Esophagus muscularis mucosa (tissue), 4 donors: ENCODE data around the gene USP24. TPM values are rescaled to one million over a fixed set of nuclear protein-coding genes. Genes with fewer than 3 reads are reported as not detected.
A peak's percentile ranks its signal among the peaks of the same experiment; 100 is the strongest.
"Not testable (repeated sequence)": the region's sequence is repeated elsewhere in the genome, so short reads cannot be mapped to it uniquely, and the experiment has no call there.

ENCODE experiments used
- DNase-seq: peaks from one replicate; pipeline ENCODE4 v3.0.0-alpha.2; 2017; ENCODE audit errors: extremely low spot score
- H3K27ac ChIP-seq, 4 donors: fragments of 200-600 bp; sonication (generic); replicated peaks in 1 of 4; 1 replicate in 3 of 4; 2 replicates in 1 of 4; pipeline ENCODE4 v1.5.1; 2016 to 2019; ENCODE audit warnings: mild to moderate bottlenecking in 1 of 4
- H3K27me3 ChIP-seq, 4 donors: fragments of 200-600 bp; sonication (generic); one replicate each; pipeline versions ENCODE4 v1.5.1 to v1.6.0; 2016 to 2019
- H3K36me3 ChIP-seq, 4 donors: fragments of 200-600 bp; sonication (generic); one replicate each; pipeline ENCODE4 v1.5.1; 2016 to 2019
- H3K4me1 ChIP-seq, 4 donors: fragments of 200-600 bp; sonication (generic); one replicate each; pipeline ENCODE4 v1.5.1; 2016 to 2019
- H3K4me3 ChIP-seq, 4 donors: fragments of 200-600 bp; sonication (generic); 1 replicate in 2 of 4; 2 replicates in 2 of 4; pipeline ENCODE4 v1.5.1; 2016 to 2019; ENCODE audit warnings: mild to moderate bottlenecking in 4 of 4, moderate library complexity in 1 of 4
- H3K9me3 ChIP-seq, 4 donors: fragments of 200-600 bp; sonication (generic); 1 replicate in 3 of 4; 2 replicates in 1 of 4; pipeline ENCODE4 v1.5.1; 2016 to 2019
- CTCF ChIP-seq, 3 experiments: fragments of 200-600 bp in 2 of 3; fragments of 450-650 bp in 1 of 3; sonication (generic) in 2 of 3; IDR thresholded peaks; one replicate each; pipeline ENCODE4 v1.5.1; 2017 to 2019; ENCODE audit warnings: antibody characterized with exemption in 3 of 3, mild to moderate bottlenecking in 2 of 3, moderate library complexity in 1 of 3
- EP300 ChIP-seq: sonication (generic); formaldehyde crosslinking; IDR thresholded peaks from one replicate; pipeline ENCODE4 v1.6.1; 2017; ENCODE audit warnings: antibody characterized with exemption
- POLR2A ChIP-seq: fragments of 450-650 bp; IDR thresholded peaks from one replicate; pipeline ENCODE4 v1.6.1; 2017; ENCODE audit warnings: antibody characterized with exemption, moderate library complexity, mild to moderate bottlenecking, low read depth
- POLR2AphosphoS5 ChIP-seq, 2 donors: sonication (generic); formaldehyde crosslinking; IDR thresholded peaks; one replicate each; pipeline ENCODE4 v1.6.1; 2017; ENCODE audit warnings: antibody characterized with exemption in 2 of 2
- WGBS: methylation state at CpG from one replicate; pipeline ENCODE4 v1.1.5; 2018; 5-methylcytosine and 5-hydroxymethylcytosine counted together
- intact Hi-C: fragments of 100-400 bp; cut with DNase I; formaldehyde crosslinking; loops from one replicate; pipeline ENCODE4 v1.15.1; 2023
- total RNA-seq, 4 donors: library from RNA; depleted of rRNA; stranded (reverse); fragments of >200 nt; gene quantifications; one replicate each; pipeline versions ENCODE4 v1.1.0 to v1.2.1, GENCODE V29; 2016

Gene USP24
- total RNA-seq, 4 donors from 2014 or later = 28.3 to 45.3 (median 37.7) TPM

- Histone ChIP-seq H3K27ac (no peak overlapping the region), H3K4me1 (peaks cover 0 to 19% (median 14%) of the 10 kb centered on the region in 4 donors), H3K27me3 (no peaks in the 10 kb centered on the region), H3K9me3 (peaks cover 0 to 8% (median 4%) of the 10 kb centered on the region in 4 donors), H3K36me3 (no peaks in the 10 kb centered on the region), H3K4me3 (no peak overlapping the region)
- no peak for DNase-seq
- intact Hi-C loops = no loop called here
- no peak for TF ChIP-seq CTCF (IDR thresholded peaks at IDR 0.05)
- TF ChIP-seq POLR2A = no peak
- TF ChIP-seq POLR2AphosphoS5 (IDR thresholded peaks at IDR 0.05) = no peak
- no peak for TF ChIP-seq EP300
- WGBS = 93% methylated on average over 3 of the region's 3 CpGs
These were observed 16.6 kb upstream of the USP24 start for GRCh38 chr1:55231745-55232144.

GRCh38 chr1:55230659-55231058 lies 15.5 kb upstream of the USP24 start:
- intact Hi-C loops = no loop called here
- Histone ChIP-seq H3K4me3 (no peak overlapping the region), H3K27me3 (no peaks in the 10 kb centered on the region), H3K27ac (peak overlapping the region in 1 of 4 donors; percentile 41), H3K9me3 (peaks cover 0 to 8% (median 4%) of the 10 kb centered on the region in 4 donors), H3K36me3 (no peaks in the 10 kb centered on the region), H3K4me1 (peaks cover 0 to 15% (median 11%) of the 10 kb centered on the region in 4 donors)
- TF ChIP-seq POLR2A (no peak), POLR2AphosphoS5 (IDR thresholded peaks at IDR 0.05) (no peak), EP300 (no peak), CTCF (IDR thresholded peaks at IDR 0.05) (no peak)
- 74% methylated on average over 3 of the region's 3 CpGs for WGBS
- DNase-seq = no peak

GRCh38 chr1:55229726-55230125 lies 14.6 kb upstream of the USP24 start:
- 98% methylated on average over 4 of the region's 4 CpGs for WGBS

GRCh38 chr1:55225228-55225627 lies 10.1 kb upstream of the USP24 start:
- Histone ChIP-seq H3K36me3 (no peaks in the 10 kb centered on the region), H3K4me3 (no peak overlapping the region), H3K9me3 (peaks cover 0 to 8% (median 4%) of the 10 kb centered on the region in 4 donors), H3K27me3 (no peaks in the 10 kb centered on the region), H3K4me1 (peaks cover 0 to 7% (median 2%) of the 10 kb centered on the region in 4 donors), H3K27ac (no peak overlapping the region)
- intact Hi-C loops = no loop called here
- TF ChIP-seq POLR2A (no peak), CTCF (IDR thresholded peaks at IDR 0.05) (no peak), EP300 (no peak), POLR2AphosphoS5 (IDR thresholded peaks at IDR 0.05) (no peak)
- 33% methylated on average over 1 of the region's 1 CpG for whole genome bisulfite sequencing
- DNase-seq = no peak

More at GRCh38 chr1:55229726-55230125, 14.6 kb upstream of the USP24 start:
- intact Hi-C loops, H3K9me3 ChIP-seq, H3K36me3 ChIP-seq, H3K27me3 ChIP-seq, H3K4me3 ChIP-seq, H3K27ac ChIP-seq, DNase-seq: not testable (repeated sequence)
- H3K4me1 ChIP-seq = peaks cover 0 to 15% (median 11%) of the 10 kb centered on the region in 4 donors

GRCh38 chr1:55224729-55225128 lies 9.6 kb upstream of the USP24 start:
- no peaks in the 10 kb centered on the region for H3K36me3 ChIP-seq
- peaks cover 0 to 2% (median 0%) of the 10 kb centered on the region in 4 donors for H3K4me1 ChIP-seq
- TF ChIP-seq CTCF (IDR thresholded peaks at IDR 0.05) (no peak), POLR2A (no peak), POLR2AphosphoS5 (IDR thresholded peaks at IDR 0.05) (no peak), EP300 (no peak)
- no peak overlapping the region for H3K4me3 ChIP-seq
- no peak for DNase-seq
- no peaks in the 10 kb centered on the region for H3K27me3 ChIP-seq
- 93% methylated on average over 1 of the region's 1 CpG for WGBS
- no peak overlapping the region for H3K27ac ChIP-seq
- peaks cover 0 to 8% (median 4%) of the 10 kb centered on the region in 4 donors for H3K9me3 ChIP-seq
- intact Hi-C loops = no loop called here
